ENCODE measurements around the gene GUCY2C.

The GUCY2C gene

DNA sequence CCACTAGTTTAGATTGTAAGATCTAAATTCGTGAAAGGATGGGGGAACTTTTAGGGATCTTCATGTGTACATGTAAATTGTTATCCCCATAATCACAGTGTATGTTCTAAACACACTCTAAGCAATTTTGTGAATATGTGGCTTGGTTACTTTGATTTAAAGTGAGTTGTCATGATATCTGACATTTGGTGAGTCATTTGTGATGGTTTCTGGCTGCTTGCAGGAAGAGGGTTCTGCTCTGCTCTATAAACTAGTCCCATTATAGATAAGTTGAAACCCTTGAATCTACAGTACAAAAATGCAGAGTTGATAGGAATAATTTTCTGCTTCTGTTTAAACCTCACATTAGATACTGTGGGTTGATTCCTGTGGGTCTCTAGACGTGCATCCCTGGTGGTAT, 14.8 kb downstream of the GUCY2C start:
- Mint-ChIP-seq H3K27ac (no peak overlapping the region), H3K36me3 (ENCODE audit: low read depth) (no peaks in the 10 kb centered on the region), H3K27me3 (ENCODE audit: low read depth, poor library complexity) (peaks cover 12% of the 10 kb centered on the region), H3K9me3 (no peaks in the 10 kb centered on the region), H3K4me3 (no peak overlapping the region), H3K4me1 (no peaks in the 10 kb centered on the region)
- no peak for DNase-seq
- TF ChIP-seq, protein P1, sequence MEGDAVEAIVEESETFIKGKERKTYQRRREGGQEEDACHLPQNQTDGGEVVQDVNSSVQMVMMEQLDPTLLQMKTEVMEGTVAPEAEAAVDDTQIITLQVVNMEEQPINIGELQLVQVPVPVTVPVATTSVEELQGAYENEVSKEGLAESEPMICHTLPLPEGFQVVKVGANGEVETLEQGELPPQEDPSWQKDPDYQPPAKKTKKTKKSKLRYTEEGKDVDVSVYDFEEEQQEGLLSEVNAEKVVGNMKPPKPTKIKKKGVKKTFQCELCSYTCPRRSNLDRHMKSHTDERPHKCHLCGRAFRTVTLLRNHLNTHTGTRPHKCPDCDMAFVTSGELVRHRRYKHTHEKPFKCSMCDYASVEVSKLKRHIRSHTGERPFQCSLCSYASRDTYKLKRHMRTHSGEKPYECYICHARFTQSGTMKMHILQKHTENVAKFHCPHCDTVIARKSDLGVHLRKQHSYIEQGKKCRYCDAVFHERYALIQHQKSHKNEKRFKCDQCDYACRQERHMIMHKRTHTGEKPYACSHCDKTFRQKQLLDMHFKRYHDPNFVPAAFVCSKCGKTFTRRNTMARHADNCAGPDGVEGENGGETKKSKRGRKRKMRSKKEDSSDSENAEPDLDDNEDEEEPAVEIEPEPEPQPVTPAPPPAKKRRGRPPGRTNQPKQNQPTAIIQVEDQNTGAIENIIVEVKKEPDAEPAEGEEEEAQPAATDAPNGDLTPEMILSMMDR (IDR thresholded peaks at IDR 0.05), result no peak

DNA sequence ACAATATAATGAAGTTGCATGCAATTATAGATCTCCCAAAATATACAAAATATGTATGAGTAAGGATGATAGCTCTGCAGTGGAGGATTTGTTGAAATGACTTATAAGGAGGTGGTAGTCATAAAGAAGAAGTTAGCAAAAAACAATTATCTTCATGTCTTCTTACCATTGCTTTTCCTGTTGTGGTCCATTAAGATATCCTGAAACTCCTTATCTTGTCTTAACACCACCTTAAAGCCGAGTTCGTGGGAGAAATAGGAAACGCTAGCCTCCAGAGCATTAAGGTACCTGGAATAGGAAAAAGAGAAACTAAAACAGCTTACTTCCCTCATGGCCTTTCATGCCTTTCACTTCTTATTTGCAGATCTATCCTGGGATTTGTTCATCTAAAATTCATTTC, 15.2 kb downstream of the GUCY2C start:
- no peak for DNase-seq
- no peaks in the 10 kb centered on the region for H3K4me1 Mint-ChIP-seq
- no peak overlapping the region for H3K27ac Mint-ChIP-seq
- TF ChIP-seq, protein P1 (IDR thresholded peaks at IDR 0.05), result no peak
- peaks cover 12% of the 10 kb centered on the region for H3K27me3 Mint-ChIP-seq (ENCODE audit: low read depth, poor library complexity)
- H3K9me3 Mint-ChIP-seq, result no peaks in the 10 kb centered on the region
- no peak overlapping the region for H3K4me3 Mint-ChIP-seq
- H3K36me3 Mint-ChIP-seq (ENCODE audit: low read depth), result no peaks in the 10 kb centered on the region

DNA sequence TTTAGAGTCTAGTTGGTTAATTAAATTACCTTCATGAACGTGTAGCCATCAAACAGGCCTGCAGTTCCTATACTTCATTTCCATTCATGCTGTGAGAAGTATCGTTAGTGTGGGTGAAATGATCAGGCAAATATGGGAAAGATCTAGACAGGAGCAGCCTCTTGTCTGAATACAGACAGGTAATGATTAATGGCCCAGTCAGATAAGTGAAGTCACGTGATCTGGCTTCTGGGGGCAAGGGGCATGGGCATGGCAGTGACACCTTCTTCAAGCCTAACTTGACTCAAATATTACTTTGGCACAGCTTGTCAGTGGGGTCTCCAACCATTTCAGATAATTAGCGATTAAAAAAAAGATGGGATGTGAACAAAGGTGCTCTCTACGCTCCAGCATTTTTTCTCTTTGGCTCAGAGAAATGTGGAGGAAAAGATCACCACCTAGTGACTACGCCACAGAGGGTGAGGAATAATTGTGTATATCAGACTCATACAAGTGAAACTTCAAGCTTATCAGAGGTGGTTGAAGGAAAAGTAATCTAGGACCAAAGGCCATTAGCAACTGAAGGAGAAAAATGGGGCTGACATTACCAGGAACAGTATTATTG, 17.8 kb downstream of the GUCY2C start:
- H3K27me3 Mint-ChIP-seq (ENCODE audit: low read depth, poor library complexity), result peaks cover 12% of the 10 kb centered on the region
- no peak overlapping the region for H3K27ac Mint-ChIP-seq
- DNase-seq, result no peak
- no peak overlapping the region for H3K4me3 Mint-ChIP-seq
- no peaks in the 10 kb centered on the region for H3K9me3 Mint-ChIP-seq
- no peaks in the 10 kb centered on the region for H3K36me3 Mint-ChIP-seq (ENCODE audit: low read depth)
- no peaks in the 10 kb centered on the region for H3K4me1 Mint-ChIP-seq
- TF ChIP-seq, protein P1 (IDR thresholded peaks at IDR 0.05), result no peak

DNA sequence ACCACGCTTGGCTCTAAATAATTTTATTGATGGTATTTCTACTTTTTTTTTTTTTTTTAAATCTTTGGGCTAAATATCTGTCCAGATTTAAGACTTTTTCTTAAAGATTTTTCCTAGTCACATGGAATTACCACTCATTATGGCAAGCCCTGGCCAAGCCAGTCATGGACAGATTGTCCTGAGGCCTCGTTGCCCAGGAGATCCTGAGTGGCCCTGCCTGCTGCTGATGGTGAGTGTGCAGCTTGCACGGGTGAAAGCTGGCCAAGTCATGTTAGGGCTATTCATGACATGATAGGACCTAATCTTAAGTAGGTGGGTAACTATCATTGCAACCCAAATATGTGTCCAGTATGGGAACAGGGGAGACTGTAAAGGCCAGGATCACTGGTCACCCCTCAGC, 27.8 kb downstream of the GUCY2C start:
- H3K4me1 Mint-ChIP-seq, result peaks cover 10% of the 10 kb centered on the region
- H3K27ac Mint-ChIP-seq, result no peak overlapping the region
- no peak for DNase-seq
- peaks cover 9% of the 10 kb centered on the region for H3K36me3 Mint-ChIP-seq (ENCODE audit: low read depth)
- no peak overlapping the region for H3K4me3 Mint-ChIP-seq
- H3K9me3 Mint-ChIP-seq, result peaks cover 17% of the 10 kb centered on the region
- TF ChIP-seq, protein P1 (IDR thresholded peaks at IDR 0.05), result no peak
- H3K27me3 Mint-ChIP-seq (ENCODE audit: low read depth, poor library complexity), result no peaks in the 10 kb centered on the region

DNA sequence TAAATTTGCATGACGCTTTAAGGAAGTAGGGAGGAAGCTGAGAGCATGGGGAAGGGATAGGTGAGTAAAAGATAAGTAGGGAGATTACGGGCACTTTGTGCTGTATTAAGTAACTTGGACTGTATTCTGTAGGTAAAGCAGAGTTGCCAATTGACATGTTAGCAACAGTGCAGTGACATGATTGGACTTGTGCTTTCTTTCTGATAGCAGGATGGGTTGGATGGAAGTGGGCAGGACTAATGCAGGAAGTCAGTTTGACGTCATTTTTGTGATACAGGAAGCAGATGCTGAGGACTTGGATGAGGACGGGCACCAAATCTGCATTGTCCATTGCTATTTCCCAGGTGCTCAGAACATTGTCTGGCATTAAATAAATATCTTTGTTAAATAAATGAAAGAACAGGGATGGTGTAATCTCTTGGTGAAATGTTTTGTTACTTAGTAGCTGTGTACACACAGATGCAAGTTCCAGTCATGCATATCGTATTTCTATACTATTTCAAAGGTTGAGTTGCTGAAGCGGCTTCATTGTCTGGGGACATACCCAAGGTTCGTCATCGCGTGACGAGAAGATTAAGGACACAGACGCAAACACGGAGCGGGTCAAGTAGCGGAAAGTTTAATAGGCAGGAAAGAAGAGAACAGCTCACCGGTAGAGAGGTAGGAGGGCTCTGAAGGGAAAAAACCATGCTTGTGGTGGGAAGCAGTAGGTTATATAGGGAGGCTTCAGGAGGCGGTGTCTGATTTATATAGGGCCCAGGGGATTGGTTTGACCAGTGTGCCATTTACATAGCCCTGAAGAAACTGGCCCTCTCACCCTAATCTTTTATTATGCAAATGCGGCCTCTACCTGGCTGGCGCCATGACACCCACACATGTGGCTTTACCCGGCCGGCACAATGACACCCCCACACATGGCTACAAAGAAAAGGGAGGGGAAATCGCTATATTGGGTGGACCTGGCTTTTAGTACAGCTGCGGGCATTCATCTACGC, 30.7 kb downstream of the GUCY2C start:
- TF ChIP-seq, protein P1 (IDR thresholded peaks at IDR 0.05), result no peak
- Mint-ChIP-seq H3K9me3 (peaks cover 8% of the 10 kb centered on the region), H3K27ac (peak overlapping the region; percentile 63), H3K27me3 (ENCODE audit: low read depth, poor library complexity) (no peaks in the 10 kb centered on the region), H3K4me3 (no peak overlapping the region), H3K36me3 (ENCODE audit: low read depth) (peaks cover 4% of the 10 kb centered on the region), H3K4me1 (peaks cover 10% of the 10 kb centered on the region)
- DNase-seq, result peak; percentile 15

Measured in nephron progenitor cell (in vitro differentiated cells).